HG03108 (cell line): ENCODE data around the gene MAGI2.

ENCODE experiments used
- ATAC-seq: cut with Tn5 transposase; IDR thresholded peaks from one replicate; pipeline ENCODE4 v1.9.1; 2021; ENCODE audit warnings: moderate library complexity; ENCODE audit not compliant: unreplicated experiment

The MAGI2 gene

DNA sequence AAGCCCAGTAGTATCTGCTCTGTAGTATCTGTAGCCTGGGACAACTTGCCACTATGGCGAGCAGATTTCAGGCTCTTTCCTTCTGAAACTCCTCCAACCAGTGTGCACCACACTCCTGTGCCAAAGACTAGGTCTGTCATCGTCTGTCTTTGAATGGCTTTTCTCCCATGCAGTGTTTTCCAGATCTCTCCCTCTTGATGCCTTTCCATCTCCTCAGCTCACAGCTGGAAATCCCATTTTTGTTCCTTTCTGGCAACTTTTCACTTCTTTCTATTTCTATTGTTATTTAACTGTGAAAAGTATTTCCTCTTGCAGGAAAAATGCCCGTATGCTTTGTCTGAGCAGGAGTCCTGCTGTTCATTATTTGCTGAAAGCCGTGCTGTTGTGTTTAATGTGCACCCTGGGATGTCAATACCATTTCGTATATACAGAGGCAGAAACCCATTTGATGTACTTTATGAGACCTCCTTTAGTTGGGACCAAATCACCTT lies 1281.2 kb downstream of the MAGI2 start:
- ATAC-seq, result no peak

DNA sequence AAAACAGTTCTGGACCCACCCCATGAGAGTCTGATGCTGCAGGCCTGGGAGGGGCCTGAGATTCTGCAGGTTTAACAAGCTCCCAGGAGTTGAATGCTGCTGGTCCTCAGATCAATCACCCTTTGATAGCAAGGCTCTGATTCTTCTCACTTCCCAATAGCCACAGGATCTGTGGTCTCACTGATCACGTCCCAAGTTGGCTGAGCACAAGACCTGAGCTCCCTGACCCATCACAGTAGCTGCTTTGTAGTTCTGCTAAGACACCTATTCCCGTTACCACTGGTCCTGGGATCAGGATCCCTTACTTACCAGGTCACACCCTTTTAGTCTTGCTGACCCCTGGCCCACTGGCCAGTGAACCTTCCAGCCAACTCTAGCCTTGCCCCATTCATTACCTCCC lies 1282.1 kb downstream of the MAGI2 start:
- ATAC-seq, result no peak

DNA sequence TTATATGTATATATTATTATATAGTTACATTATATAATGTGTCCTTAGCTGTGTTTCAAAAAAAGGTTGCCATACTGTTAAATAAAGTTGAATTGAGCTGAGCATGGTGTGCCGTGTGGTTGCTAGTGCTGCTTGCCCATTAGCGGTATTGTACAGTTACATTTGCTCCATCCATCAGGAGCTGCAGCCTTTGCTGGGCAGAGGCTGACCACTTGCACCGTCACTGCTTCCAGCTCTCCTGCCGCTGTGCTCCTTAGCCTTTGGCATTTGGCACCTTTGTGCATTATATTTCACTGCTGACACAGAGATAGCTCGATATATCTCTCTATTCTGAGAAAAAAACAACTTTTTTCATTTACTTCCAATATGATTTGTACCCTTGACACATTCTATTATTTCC lies 1282.7 kb downstream of the MAGI2 start:
- ATAC-seq, result no peak

DNA sequence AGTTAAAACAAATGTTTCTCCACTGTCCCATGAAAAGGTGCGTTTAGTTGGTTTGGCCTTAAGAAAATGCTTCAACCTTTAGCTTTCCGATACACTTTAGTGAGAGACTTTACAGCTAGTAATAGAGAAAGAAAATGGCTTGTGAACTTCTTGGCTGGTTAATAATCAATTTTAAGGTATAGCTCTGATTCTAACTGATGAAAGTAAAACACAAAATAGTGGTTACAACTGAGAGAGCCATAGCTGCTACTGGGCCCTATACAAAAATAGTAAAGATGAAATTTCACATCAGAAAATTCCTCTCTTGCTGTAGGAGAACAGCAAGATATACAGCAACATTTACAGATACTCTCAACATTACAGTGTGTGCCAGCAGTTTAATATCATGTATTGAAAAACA lies 1283.5 kb downstream of the MAGI2 start:
- ATAC-seq, result no peak

DNA sequence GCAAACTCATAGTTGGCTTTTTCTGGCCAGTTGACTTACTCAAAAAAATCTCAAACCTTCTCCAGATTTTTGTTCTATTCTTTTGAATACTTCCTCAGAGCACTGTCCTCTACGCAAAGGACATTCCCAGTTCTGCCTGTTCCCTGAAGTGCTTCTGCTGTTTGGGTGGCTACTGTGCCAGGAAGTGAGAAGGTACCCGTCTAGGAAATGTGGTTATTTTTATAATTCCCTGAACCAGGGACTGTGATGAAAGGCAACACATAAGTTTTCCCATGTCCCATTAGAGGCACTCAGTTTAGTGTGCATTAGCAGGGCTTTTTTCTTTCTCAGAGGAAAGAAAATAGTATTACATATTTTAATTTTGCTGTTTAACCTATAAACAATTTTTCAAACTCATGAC lies 1284.6 kb downstream of the MAGI2 start:
- ATAC-seq, result no peak

DNA sequence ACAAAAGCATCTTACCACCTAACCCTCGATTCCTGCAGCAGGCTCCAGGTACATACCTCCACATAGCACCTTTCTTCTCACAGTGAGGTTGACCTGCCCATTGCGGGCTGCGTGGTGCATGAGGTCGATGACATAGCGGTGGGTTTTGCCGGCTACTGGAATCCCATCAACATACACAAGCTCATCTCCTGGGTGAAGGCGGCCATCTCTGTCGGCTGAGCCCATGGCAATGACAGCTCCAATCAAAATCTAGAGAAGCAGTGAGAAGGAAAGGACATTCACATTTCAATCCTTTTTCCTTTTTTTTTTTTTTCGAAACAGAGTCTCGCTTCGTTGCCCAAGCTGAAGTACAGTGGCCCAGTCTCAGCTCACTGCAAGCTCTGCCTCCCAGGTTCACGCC lies 1285.6 kb downstream of the MAGI2 start:
- ATAC-seq, result no peak

DNA sequence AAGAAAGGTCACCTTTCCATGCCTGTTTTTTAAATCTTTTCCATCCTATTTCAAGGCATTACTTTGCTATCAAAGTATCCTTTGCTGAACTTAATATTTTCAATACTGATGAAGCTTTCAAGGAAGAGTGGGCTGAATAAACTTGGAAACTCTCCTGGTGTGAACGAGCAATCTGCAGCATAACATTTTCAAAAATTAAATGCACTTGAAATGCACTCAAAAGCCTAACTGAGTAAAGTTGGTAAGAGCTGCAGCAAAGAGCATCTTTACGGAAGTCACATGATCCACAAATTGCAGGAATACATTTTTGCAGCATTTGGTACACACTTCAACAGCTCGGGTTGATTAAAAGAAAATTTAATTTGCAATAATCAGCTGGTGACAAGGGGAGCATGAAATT lies 1287.6 kb downstream of the MAGI2 start:
- ATAC-seq, result no peak

DNA sequence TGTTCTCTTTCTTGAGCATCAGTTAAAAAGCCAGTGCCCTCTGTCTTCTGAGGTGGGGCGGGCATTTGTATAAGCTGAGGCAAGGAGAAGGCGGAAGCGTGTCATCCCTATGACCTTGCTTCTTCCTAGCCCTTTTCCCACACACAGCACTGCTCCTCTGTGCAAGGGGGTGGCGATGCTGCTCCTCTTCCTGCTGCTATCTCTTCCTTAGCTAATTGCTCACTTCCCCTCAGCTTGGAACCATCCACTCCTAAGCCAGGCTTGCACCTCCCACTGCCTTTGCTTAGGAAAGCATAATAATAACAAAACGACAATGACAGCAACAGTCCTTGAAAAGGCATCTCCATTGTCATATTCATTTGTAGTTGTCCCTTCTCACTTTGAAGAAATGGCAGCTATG lies 1288.0 kb downstream of the MAGI2 start:
- ATAC-seq, result no peak

DNA sequence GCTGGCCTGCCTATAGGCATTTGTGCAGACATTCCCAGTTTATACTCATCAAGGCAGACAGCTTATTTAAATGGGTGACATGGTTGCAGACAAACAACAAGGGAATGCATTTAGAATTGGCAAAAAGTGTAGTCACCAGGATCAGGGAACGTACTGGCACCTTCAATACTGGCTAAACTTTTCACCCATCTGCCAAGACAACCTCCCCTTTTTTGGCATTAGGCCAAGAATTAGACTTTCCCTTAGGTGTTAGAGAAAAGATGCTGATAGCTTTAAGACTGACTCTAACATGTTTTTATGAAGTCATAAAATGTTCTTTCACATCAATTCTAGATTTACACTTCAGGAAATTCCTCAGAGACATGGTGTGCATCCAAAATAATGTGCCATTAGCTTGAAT lies 1289.0 kb downstream of the MAGI2 start:
- no peak for ATAC-seq

DNA sequence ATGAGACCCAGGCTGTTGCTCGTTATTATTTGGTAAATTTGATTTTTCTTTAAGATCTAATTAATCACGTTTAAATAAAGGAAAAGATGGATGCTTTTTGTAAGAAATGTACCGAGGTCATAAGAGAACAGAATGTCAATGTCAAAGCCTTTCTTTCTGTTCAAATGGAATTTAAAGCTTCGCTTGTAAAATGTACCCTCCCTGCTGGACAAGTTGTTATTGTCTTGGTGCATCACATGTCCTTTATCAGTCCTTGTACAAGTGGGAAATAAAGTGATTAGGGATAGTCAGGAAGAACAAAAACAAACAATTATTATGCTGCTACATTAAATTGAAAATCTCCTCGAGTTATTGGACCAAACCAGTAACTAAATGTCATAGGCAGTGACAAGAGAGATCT lies 1291.7 kb downstream of the MAGI2 start:
- ATAC-seq, result no peak

DNA sequence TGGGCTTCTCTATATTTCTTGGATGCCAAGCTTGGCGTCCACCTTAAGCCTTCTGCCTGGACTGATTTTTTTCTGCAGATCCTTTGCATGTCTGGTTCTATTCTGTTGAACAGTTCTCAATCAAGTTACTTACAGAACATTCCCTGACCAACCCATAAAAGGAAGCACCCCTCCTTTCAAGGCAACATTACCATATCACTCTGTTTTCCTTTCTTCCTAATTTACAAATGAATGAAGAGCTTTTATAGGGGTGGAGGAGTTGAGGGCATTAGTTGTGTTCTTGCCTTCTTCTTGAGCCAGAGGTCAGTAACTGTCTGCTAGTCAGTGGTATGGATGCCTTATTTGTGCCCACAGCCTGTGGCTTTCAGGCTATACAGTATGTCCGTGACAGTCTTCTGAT lies 1293.9 kb downstream of the MAGI2 start:
- no peak for ATAC-seq

DNA sequence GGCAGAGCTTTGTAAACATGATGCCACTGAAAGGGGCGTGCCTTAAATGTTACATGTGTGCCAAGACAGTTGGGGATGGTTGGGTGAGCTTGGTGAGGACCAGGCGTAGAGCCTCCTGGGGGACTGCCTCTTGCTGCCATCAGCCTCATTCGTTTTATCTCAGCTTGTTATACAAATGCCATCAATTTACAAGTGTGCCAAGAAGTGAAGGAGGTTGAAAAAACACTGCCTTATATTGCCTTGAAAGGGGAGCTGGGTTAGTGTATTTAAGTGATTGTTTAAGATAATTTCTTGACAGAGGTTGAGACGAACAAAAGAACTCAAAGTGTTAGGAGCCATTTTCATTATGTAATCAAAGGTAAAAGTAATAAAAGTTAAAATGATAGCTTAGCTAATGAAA lies 1300.2 kb downstream of the MAGI2 start:
- ATAC-seq, result no peak

DNA sequence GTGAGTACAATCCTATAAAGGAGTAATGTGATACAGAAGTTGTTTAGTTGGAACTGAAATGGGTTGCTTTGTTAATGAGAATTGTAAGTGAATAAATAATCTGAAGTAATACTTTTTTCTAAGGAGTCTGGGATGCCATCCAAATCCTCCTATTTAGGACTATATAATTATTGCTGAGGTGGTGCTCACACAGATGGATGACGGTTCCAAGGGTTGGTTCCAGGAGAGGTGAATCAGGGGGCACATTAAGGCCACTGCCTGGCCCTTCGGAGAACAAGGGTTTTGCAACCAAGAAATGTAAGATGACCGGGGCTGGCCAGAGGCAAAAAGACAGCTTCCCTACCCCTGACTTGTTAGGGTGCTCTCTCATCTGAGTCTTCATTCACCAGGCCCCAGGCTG lies 1302.2 kb downstream of the MAGI2 start:
- ATAC-seq, result no peak

DNA sequence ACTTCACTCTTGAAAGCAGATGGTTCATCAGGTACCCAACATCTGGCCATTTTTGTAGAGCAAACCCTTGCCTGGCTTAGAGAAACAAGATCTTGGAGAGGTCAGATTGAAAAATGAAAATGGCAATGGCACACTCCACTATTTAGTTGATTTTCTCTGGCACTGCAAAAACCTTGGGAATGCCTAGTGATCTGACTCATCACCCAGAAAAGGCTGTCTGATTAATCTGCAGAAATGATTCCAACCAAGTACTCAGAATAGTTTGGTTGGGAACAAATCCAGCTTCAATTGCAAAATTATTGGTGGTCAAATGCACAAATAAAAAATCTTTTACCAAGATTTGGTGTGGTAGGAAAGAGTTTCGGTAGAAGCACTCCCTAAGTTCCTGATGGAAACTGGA lies 1303.7 kb downstream of the MAGI2 start:
- ATAC-seq, result no peak

DNA sequence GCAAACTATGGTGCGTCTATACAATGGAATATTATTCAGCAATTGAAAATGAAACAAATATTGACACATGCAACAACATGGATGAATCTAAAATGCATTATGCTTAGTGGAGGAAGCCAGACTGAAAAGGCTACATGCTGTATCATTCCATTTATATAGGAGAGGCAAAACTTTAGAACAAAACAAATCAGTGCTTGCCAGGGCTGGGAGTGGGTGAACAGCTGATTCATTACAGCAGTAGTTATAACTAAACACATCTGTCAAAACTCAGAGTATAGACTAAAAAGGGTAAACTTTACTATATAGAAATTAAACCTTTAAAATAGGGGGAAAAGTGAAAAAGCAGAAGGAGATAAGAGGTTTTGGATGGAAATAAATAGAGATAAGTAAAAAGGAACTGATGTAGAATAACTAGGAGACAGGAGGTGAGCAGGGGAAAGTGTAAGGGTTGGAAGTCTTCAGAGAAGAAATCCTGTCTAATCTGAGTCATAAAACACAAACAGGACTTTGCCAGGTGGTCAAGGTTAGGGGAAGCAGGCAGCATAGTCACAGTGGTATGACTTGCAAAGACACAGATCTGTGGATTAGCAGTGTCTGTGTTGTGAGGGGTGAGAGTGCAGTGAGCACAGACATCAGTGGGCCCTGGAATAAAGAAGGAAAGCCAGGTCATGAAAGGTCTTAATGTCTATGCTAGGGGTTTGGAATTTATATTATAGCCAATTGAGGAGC lies 1305.1 kb downstream of the MAGI2 start:
- ATAC-seq, result no peak

DNA sequence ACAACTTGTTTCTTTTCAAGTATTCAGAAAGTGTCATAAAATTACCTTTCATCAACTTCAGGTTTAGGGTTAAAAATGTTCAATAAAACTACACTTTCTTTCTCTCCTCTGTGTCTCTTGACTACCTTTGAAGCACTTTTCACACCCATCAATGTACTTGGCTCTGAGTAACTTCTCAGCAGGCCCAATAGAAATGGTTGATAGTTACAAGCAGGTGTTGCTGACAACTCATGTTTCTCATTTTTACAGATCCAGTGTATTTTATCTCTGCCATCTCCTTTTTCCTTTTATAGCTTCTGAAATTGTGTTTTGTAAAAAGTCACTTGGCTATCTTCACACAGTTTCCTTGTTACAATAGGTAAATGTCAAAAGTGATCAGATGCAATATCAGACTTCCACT lies 1306.9 kb downstream of the MAGI2 start:
- no peak for ATAC-seq

DNA sequence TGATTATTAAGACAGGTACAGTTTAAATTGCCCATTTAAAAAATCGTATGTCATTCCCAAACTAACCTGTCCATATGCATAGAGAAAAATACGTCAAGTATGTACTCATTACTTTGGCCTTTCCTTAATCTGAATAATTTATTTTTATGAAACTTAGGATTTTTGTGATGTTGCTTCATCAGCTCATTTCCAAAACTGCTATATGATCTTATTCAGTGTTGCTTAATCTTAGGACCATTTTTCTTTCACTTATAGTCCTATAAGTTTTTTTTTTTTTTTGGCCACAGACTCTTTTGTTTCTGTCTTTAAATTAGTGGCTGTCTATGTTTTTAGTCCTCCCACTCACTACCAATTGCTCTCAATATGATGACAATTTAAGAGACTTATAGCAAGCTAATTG lies 1309.8 kb downstream of the MAGI2 start:
- no peak for ATAC-seq

DNA sequence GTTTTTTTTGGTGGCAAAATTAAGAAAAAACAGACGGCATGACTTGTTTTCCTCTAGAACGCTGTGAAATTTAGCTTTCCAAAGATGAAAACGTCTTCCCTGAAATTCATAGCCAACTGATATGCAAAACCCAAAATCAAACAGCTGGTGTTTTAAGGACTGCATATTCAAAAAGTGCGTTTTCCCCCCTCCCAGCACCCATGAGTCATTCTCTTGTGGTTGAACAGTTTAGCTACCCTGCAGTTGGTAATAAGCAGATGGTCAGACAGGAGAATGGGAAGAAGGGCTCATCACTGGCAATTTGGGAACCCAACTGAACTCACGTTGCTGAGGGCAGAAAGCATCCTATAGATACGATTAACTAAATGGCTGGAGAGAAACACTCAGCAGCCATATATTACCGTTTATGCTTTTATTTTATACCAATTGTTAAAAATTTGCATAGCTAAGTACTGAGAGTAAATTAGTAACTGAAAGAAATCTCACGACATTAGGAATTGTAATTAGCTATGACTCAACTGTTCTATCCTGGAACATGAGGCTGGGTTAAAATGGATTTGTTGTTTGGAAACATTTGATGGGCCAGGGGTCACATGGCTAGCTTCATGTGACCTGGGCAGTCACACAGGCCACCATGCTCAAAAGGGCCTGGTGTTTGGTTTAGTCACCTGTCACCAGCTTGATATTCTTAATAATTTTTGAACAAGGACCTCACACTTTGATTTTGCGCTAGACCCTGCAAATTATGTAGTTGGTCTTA lies 1311.8 kb downstream of the MAGI2 start:
- no peak for ATAC-seq

DNA sequence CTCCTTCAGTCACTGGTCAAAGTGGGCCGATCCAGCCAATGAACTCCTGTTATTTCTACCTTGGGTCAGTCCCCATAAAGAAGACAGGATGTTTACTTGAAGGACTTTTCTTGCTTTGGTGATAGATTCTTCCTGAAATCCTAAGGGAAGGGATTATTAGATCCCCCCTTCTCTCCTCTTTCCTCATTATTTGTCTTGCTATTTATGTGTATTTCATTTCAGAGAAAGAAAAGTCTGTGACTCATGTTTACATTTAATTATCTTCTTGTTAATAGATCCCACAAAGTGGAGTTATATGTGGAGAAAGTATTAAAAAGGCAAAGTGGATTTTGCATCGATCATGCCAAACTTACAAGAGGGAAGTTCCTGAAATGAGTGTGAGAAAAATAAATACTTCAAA lies 1313.4 kb downstream of the MAGI2 start:
- no peak for ATAC-seq

DNA sequence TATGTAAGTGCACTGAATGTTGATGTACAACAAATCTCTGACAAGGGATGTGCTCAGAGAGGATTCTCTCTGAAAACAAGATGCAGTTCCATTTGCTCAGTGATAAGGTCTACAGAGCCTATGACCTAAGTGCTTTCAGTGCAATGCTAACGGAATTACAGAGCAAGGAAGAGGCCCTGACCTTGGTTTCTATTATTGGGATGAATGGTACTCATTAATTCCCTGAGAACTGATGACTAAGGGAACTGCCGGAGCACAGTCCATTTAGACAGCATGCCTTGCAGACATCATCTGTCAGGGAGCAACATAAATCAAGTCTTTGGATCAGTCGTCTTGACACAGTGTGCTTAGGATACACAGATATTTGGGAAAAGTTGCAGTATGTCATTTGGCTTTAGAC lies 1314.1 kb downstream of the MAGI2 start:
- no peak for ATAC-seq

DNA sequence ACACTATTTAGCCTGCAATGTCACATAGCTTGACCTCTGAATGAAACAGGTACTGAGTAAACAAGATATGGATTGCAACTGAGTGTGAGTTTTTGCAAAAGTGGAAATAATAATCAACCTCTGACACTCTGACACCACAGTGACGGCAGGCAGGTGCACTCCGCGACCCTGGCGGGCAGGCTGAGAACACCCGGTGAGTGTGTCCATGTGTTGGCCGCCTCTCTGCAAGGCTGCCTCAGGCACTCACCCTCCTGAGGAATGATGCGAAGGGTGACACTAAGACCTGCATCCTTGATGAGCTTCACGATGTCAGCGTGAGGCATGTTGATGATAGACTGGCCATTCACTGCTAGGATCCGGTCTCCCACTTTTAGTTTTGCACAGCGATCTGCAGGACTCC lies 1318.7 kb downstream of the MAGI2 start:
- ATAC-seq, result no peak

DNA sequence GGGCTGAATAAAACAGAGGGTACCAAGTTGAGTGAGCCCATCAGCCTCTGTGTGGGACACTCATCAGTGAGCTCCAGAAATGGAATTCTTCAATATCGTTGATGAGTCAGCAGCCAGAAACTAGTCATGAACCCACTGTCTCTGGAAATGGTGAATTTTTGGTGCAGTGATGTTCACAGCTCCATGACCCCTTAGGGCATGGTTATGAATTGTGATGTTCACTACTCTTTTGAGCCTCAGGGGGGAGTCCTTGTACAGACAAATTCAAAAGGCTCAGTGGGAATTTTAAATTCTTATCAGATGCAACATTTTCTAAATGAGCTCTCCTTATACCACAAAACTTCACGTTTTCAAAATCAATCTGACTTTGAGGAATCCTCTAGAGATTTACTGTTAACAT lies 1319.2 kb downstream of the MAGI2 start:
- no peak for ATAC-seq
